HAP-1 (cell line): ENCODE data around the gene CACNA1H.

Source experiments
- DNase-seq, 2 experiments: peaks; one replicate each; pipeline ENCODE4 v3.0.0-alpha.2; 2016 to 2020; ENCODE audit warnings: low spot score in 2 of 2
- H3K27me3 ChIP-seq: fragments of 250-450 bp; sonication (Bioruptor Pico); 2 replicates; pipeline ENCODE4 v1.5.1; 2020; ENCODE audit warnings: low read depth, mild to moderate bottlenecking, moderate library complexity
- H3K36me3 ChIP-seq: fragments of 250-450 bp; sonication (Bioruptor Pico); replicated peaks from 2 replicates; pipeline ENCODE4 v1.5.1; 2020; ENCODE audit warnings: mild to moderate bottlenecking
- H3K4me1 ChIP-seq: fragments of 250-450 bp; sonication (Bioruptor Pico); 2 replicates; pipeline ENCODE4 v1.5.1; 2020; ENCODE audit warnings: mild to moderate bottlenecking
- H3K4me3 ChIP-seq: fragments of 250-450 bp; sonication (Bioruptor Pico); 2 replicates; pipeline ENCODE4 v1.5.1; 2020; ENCODE audit warnings: mild to moderate bottlenecking, moderate library complexity
- H3K9me3 ChIP-seq: fragments of 250-450 bp; sonication (Bioruptor Pico); 2 replicates; pipeline ENCODE4 v1.5.1; 2020; ENCODE audit warnings: mild to moderate bottlenecking, moderate library complexity
- in situ Hi-C: fragments of 300-500 bp; cut with MboI; formaldehyde crosslinking; loops from 3 replicates; pipeline ENCODE4 v1.14.3; 2020; ENCODE audit warnings: low sequenced_read_pairs, inconsistent platforms, mixed read lengths

Gene CACNA1H

GRCh38 chr16:1212616-1213194 is 59.8 kb downstream of the CACNA1H start:
- no peaks in the 10 kb centered on the region for H3K36me3 ChIP-seq
- H3K27me3 ChIP-seq: no peaks in the 10 kb centered on the region
- no peak overlapping the region for H3K4me3 ChIP-seq
- in situ Hi-C loops: no loop called here
- no peak for DNase-seq
- H3K4me1 ChIP-seq: no peaks in the 10 kb centered on the region
- H3K9me3 ChIP-seq: no peaks in the 10 kb centered on the region

GRCh38 chr16:1213231-1213630 is 60.3 kb downstream of the CACNA1H start:
- in situ Hi-C loops: no loop called here
- no peaks in the 10 kb centered on the region for H3K36me3 ChIP-seq
- no peaks in the 10 kb centered on the region for H3K4me1 ChIP-seq
- no peak overlapping the region for H3K4me3 ChIP-seq
- no peaks in the 10 kb centered on the region for H3K9me3 ChIP-seq
- DNase-seq: no peak
- H3K27me3 ChIP-seq: no peaks in the 10 kb centered on the region

GRCh38 chr16:1213796-1214372 is 61.0 kb downstream of the CACNA1H start:
- in situ Hi-C loops: no loop called here
- H3K4me3 ChIP-seq: no peak overlapping the region
- H3K4me1 ChIP-seq: no peaks in the 10 kb centered on the region
- no peaks in the 10 kb centered on the region for H3K9me3 ChIP-seq
- no peaks in the 10 kb centered on the region for H3K27me3 ChIP-seq
- no peak for DNase-seq
- no peaks in the 10 kb centered on the region for H3K36me3 ChIP-seq

GRCh38 chr16:1214719-1215118 is 61.8 kb downstream of the CACNA1H start:
- in situ Hi-C loops: no loop called here
- H3K36me3 ChIP-seq: no peaks in the 10 kb centered on the region
- no peaks in the 10 kb centered on the region for H3K27me3 ChIP-seq
- no peak for DNase-seq
- H3K4me1 ChIP-seq: no peaks in the 10 kb centered on the region
- no peak overlapping the region for H3K4me3 ChIP-seq
- H3K9me3 ChIP-seq: no peaks in the 10 kb centered on the region

GRCh38 chr16:1215574-1216295 is 62.8 kb downstream of the CACNA1H start:
- Histone ChIP-seq H3K36me3 (no peaks in the 10 kb centered on the region), H3K4me3 (no peak overlapping the region), H3K4me1 (no peaks in the 10 kb centered on the region), H3K27me3 (no peaks in the 10 kb centered on the region), H3K9me3 (no peaks in the 10 kb centered on the region)
- no peak for DNase-seq
- in situ Hi-C loops: no loop called here

- no peaks in the 10 kb centered on the region for H3K9me3 ChIP-seq
- H3K4me1 ChIP-seq: no peaks in the 10 kb centered on the region
- no peak for DNase-seq
- H3K27me3 ChIP-seq: no peaks in the 10 kb centered on the region
- in situ Hi-C loops: no loop called here
- H3K36me3 ChIP-seq: no peaks in the 10 kb centered on the region
- no peak overlapping the region for H3K4me3 ChIP-seq
Measured at GRCh38 chr16:1216296-1216619, 63.4 kb downstream of the CACNA1H start.

GRCh38 chr16:1216681-1217400 is 63.9 kb downstream of the CACNA1H start:
- H3K27me3 ChIP-seq: no peaks in the 10 kb centered on the region
- no peaks in the 10 kb centered on the region for H3K36me3 ChIP-seq
- in situ Hi-C loops: no loop called here

GRCh38 chr16:1217526-1217925 is 64.6 kb downstream of the CACNA1H start:
- Histone ChIP-seq H3K36me3 (no peaks in the 10 kb centered on the region), H3K27me3 (no peaks in the 10 kb centered on the region), H3K4me3 (no peak overlapping the region), H3K4me1 (no peaks in the 10 kb centered on the region), H3K9me3 (no peaks in the 10 kb centered on the region)
- no peak for DNase-seq
- in situ Hi-C loops: no loop called here

More at GRCh38 chr16:1216681-1217400, 63.9 kb downstream of the CACNA1H start:
- Histone ChIP-seq H3K4me1 (no peaks in the 10 kb centered on the region), H3K9me3 (no peaks in the 10 kb centered on the region), H3K4me3 (no peak overlapping the region)
- no peak for DNase-seq

GRCh38 chr16:1218061-1218929 is 65.4 kb downstream of the CACNA1H start:
- in situ Hi-C loops: no loop called here
- Histone ChIP-seq H3K9me3 (no peaks in the 10 kb centered on the region), H3K36me3 (no peaks in the 10 kb centered on the region), H3K27me3 (no peaks in the 10 kb centered on the region), H3K4me1 (no peaks in the 10 kb centered on the region), H3K4me3 (no peak overlapping the region)
- no peak for DNase-seq

GRCh38 chr16:1218930-1219611 is 66.2 kb downstream of the CACNA1H start:
- no peaks in the 10 kb centered on the region for H3K27me3 ChIP-seq
- in situ Hi-C loops: no loop called here
- no peak overlapping the region for H3K4me3 ChIP-seq
- H3K9me3 ChIP-seq: no peaks in the 10 kb centered on the region
- DNase-seq: no peak
- no peaks in the 10 kb centered on the region for H3K4me1 ChIP-seq
- H3K36me3 ChIP-seq: no peaks in the 10 kb centered on the region

GRCh38 chr16:1220098-1220728 is 67.3 kb downstream of the CACNA1H start:
- Histone ChIP-seq H3K36me3 (no peaks in the 10 kb centered on the region), H3K4me3 (no peak overlapping the region), H3K4me1 (no peaks in the 10 kb centered on the region), H3K9me3 (no peaks in the 10 kb centered on the region), H3K27me3 (no peaks in the 10 kb centered on the region)
- in situ Hi-C loops: no loop called here
- no peak for DNase-seq

- no peaks in the 10 kb centered on the region for H3K27me3 ChIP-seq
Measured at GRCh38 chr16:1220841-1221627, 68.1 kb downstream of the CACNA1H start.

More at GRCh38 chr16:1220841-1221627, 68.1 kb downstream of the CACNA1H start:
- in situ Hi-C loops: no loop called here
- DNase-seq: no peak
- H3K4me3 ChIP-seq: no peak overlapping the region
- H3K9me3 ChIP-seq: no peaks in the 10 kb centered on the region
- H3K36me3 ChIP-seq: no peaks in the 10 kb centered on the region
- no peaks in the 10 kb centered on the region for H3K4me1 ChIP-seq
